ENCODE data around the gene EFHD2. TPM values are rescaled to one million over a fixed set of nuclear protein-coding genes. Genes with fewer than 3 reads are reported as not detected.
"Not testable (repeated sequence)": the region's sequence is repeated elsewhere in the genome, so short reads cannot be mapped to it uniquely, and the experiment has no call there.

Gene EFHD2
- polyA plus RNA-seq, 1 experiment, result 24.0 TPM

- DNase-seq (ENCODE audit: low read depth), result no peak
- TF ChIP-seq CTCF (IDR thresholded peaks at IDR 0.05; ENCODE audit: insufficient read depth, low read depth, low read length), result no peak
- H3K36me3 ChIP-seq (ENCODE audit: control insufficient read depth, insufficient read depth, low read length), result no peaks in the 10 kb centered on the region
- H3K27me3 ChIP-seq (ENCODE audit: control insufficient read depth, insufficient read depth, low read length), result peaks cover 5% of the 10 kb centered on the region; the same call in 1 of the 2 replicates
- POLR2A ChIA-PET, result no interaction called here
- CTCF ChIA-PET, result no interaction called here
- no peak overlapping the region for H3K4me3 ChIP-seq (ENCODE audit: low read depth, low read length)
Observed at GRCh38 chr1:15384301-15384901, 25.3 kb upstream of the EFHD2 start.

GRCh38 chr1:15385420-15385819, 24.3 kb upstream of the EFHD2 start:
- no peak for TF ChIP-seq CTCF (IDR thresholded peaks at IDR 0.05; ENCODE audit: insufficient read depth, low read depth, low read length)
- no peak for DNase-seq (ENCODE audit: low read depth)
- ChIA-PET POLR2A (no interaction called here), CTCF (interaction anchor here (0.5 kb wide), 1 partner anchor 234 kb away, joined by 3 read pairs; no protein-coding TSS in a partner anchor)
- Histone ChIP-seq H3K27me3 (ENCODE audit: control insufficient read depth, insufficient read depth, low read length) (peaks cover 5% of the 10 kb centered on the region; the same call in 1 of the 2 replicates), H3K4me3 (ENCODE audit: low read depth, low read length) (no peak overlapping the region), H3K36me3 (ENCODE audit: control insufficient read depth, insufficient read depth, low read length) (no peaks in the 10 kb centered on the region)

GRCh38 chr1:15386164-15386749, 23.4 kb upstream of the EFHD2 start:
- no peak for TF ChIP-seq CTCF (IDR thresholded peaks at IDR 0.05; ENCODE audit: insufficient read depth, low read depth, low read length)
- Histone ChIP-seq H3K27me3 (ENCODE audit: control insufficient read depth, insufficient read depth, low read length) (peaks cover 5% of the 10 kb centered on the region; the same call in 1 of the 2 replicates), H3K4me3 (ENCODE audit: low read depth, low read length) (no peak overlapping the region), H3K36me3 (ENCODE audit: control insufficient read depth, insufficient read depth, low read length) (no peaks in the 10 kb centered on the region)
- ChIA-PET POLR2A (no interaction called here), CTCF (no interaction called here)
- DNase-seq (ENCODE audit: low read depth), result no peak

GRCh38 chr1:15388201-15388880, 21.3 kb upstream of the EFHD2 start:
- Histone ChIP-seq H3K36me3 (ENCODE audit: control insufficient read depth, insufficient read depth, low read length) (no peaks in the 10 kb centered on the region), H3K4me3 (ENCODE audit: low read depth, low read length) (no peak overlapping the region), H3K27me3 (ENCODE audit: control insufficient read depth, insufficient read depth, low read length) (peaks cover 5% of the 10 kb centered on the region)
- POLR2A ChIA-PET, result no interaction called here
- TF ChIP-seq CTCF (IDR thresholded peaks at IDR 0.05; ENCODE audit: insufficient read depth, low read depth, low read length), result no peak
- no peak for DNase-seq (ENCODE audit: low read depth)
- CTCF ChIA-PET, result no interaction called here

GRCh38 chr1:15389828-15390227, 19.9 kb upstream of the EFHD2 start:
- H3K4me3 ChIP-seq (ENCODE audit: low read depth, low read length); H3K27me3 ChIP-seq (ENCODE audit: control insufficient read depth, insufficient read depth, low read length); H3K36me3 ChIP-seq (ENCODE audit: control insufficient read depth, insufficient read depth, low read length); DNase-seq (ENCODE audit: low read depth); CTCF ChIA-PET; POLR2A ChIA-PET: not testable (repeated sequence)

Data from BJ (cell line).